Naive thymus-derived CD4-positive, alpha-beta T cell (primary cell): ENCODE data around the gene TCF15. TPM values are rescaled to one million over a fixed set of nuclear protein-coding genes. Genes with fewer than 3 reads are reported as not detected.

Experiments used
- ATAC-seq: fragments of 150-1000 bp; cut with Tn5 transposase; 2 replicates; pipeline ENCODE4 v1.10.0; 2021; ENCODE audit warnings: mild to moderate bottlenecking, moderate library complexity
- CTCF ChIA-PET: fragments of 350-600 bp; sonication (Branson Sonifier 250); formaldehyde crosslinking; loops from one replicate; lab custom pipeline; 2021; ENCODE audit warnings: antibody characterized with exemption; lab: Charles Lee
- POLR2A ChIA-PET: fragments of 350-600 bp; sonication (Branson Sonifier 250); formaldehyde crosslinking; loops from one replicate; lab custom pipeline; 2021; ENCODE audit warnings: antibody characterized with exemption, inconsistent platforms; lab: Charles Lee
- DNase-seq, 9 donors: peaks; one replicate each; pipeline versions ENCODE4 v3.0.0 to v3.0.0-alpha.2; 2020 to 2022; ENCODE audit warnings: mixed read lengths in 1 of 9
- H3K27ac ChIP-seq: one replicate; pipeline ENCODE4 v1.7.0; 2013; ENCODE audit warnings: mild to moderate bottlenecking, low read depth, low read length, moderate library complexity
- H3K27me3 ChIP-seq, 2 donors: one replicate each; pipeline ENCODE4 v1.7.0; 2013; ENCODE audit warnings: low read length in 2 of 2, mild to moderate bottlenecking in 2 of 2, moderate library complexity in 2 of 2; ENCODE audit not compliant: control insufficient read depth in 2 of 2, insufficient read depth in 2 of 2
- H3K36me3 ChIP-seq, 3 experiments: 1 replicate in 2 of 3; 2 replicates in 1 of 3; pipeline ENCODE4 v1.7.0; 2013; ENCODE audit warnings: low read length in 3 of 3, mild to moderate bottlenecking in 3 of 3, moderate library complexity in 1 of 3; ENCODE audit not compliant: insufficient read depth in 3 of 3, control insufficient read depth in 2 of 3
- H3K4me1 ChIP-seq, 2 donors: one replicate each; pipeline ENCODE4 v1.7.0; 2013; ENCODE audit warnings: low read length in 2 of 2, mild to moderate bottlenecking in 2 of 2, moderate library complexity in 1 of 2; ENCODE audit not compliant: control insufficient read depth in 2 of 2, insufficient read depth in 2 of 2
- H3K4me3 ChIP-seq: 2 replicates; pipeline ENCODE4 v1.7.0; 2013; ENCODE audit warnings: mild to moderate bottlenecking, low read length
- H3K9me3 ChIP-seq, 3 experiments: 1 replicate in 2 of 3; 2 replicates in 1 of 3; pipeline ENCODE4 v1.7.0; 2013; ENCODE audit warnings: low read length in 3 of 3; ENCODE audit not compliant: control insufficient read depth in 2 of 3
- H3K27ac Mint-ChIP-seq, 9 donors: one replicate each; pipeline ENCODE4 v1.8.0; 2020 to 2022; ENCODE audit warnings: mixed read lengths in 9 of 9, mild to moderate bottlenecking in 8 of 9, moderate library complexity in 5 of 9, inconsistent platforms in 2 of 9
- H3K27me3 Mint-ChIP-seq, 5 donors: one replicate each; pipeline ENCODE4 v1.8.0; 2021 to 2022; ENCODE audit warnings: mixed read lengths in 5 of 5, mild to moderate bottlenecking in 1 of 5
- H3K36me3 Mint-ChIP-seq, 5 donors: one replicate each; pipeline ENCODE4 v1.8.0; 2020 to 2022; ENCODE audit warnings: mixed read lengths in 5 of 5, mild to moderate bottlenecking in 3 of 5, inconsistent platforms in 1 of 5
- H3K4me1 Mint-ChIP-seq, 7 donors: one replicate each; pipeline ENCODE4 v1.8.0; 2020 to 2022; ENCODE audit warnings: mixed read lengths in 7 of 7, mild to moderate bottlenecking in 3 of 7, inconsistent platforms in 1 of 7
- H3K4me3 Mint-ChIP-seq, 10 donors: one replicate each; pipeline ENCODE4 v1.8.0; 2020 to 2022; ENCODE audit warnings: mild to moderate bottlenecking in 10 of 10, mixed read lengths in 10 of 10, moderate library complexity in 6 of 10, inconsistent platforms in 2 of 10
- H3K9me3 Mint-ChIP-seq, 11 donors: one replicate each; pipeline ENCODE4 v1.8.0; 2020 to 2022; ENCODE audit warnings: mixed read lengths in 11 of 11, mild to moderate bottlenecking in 4 of 11, inconsistent platforms in 1 of 11, moderate library complexity in 1 of 11
- intact Hi-C, 2 donors: fragments of 100-400 bp; cut with micrococcal nuclease; formaldehyde crosslinking; loops; one replicate each; pipeline ENCODE4 v1.15.1; 2023
- polyA plus RNA-seq, 2 donors: library from polyadenylated mRNA; unstranded; fragments of 300-500 nt; fragmentation: Illumina TruSeq; gene quantifications; one replicate each; pipeline ENCODE4 v1.2.3, GENCODE V29; 2021
- total RNA-seq, 6 experiments: library from RNA in 5 of 6; stranded (reverse) in 5 of 6; gene quantifications; 1 replicate in 5 of 6; 2 replicates in 1 of 6; pipeline ENCODE4 v1.2.3 and lab custom pipeline; 2021 to 2026

Gene TCF15
- total and polyA plus RNA-seq, 7 experiments from 2014 or later = not detected

GRCh38 chr20:625360-625932 is 15.3 kb upstream of the TCF15 start:
- Mint-ChIP-seq H3K36me3 (no peaks in the 10 kb centered on the region), H3K4me1 (no peaks in the 10 kb centered on the region), H3K27ac (no peak overlapping the region), H3K4me3 (no peak overlapping the region), H3K27me3 (peaks cover 26 to 38% (median 31%) of the 10 kb centered on the region in 5 donors), H3K9me3 (peaks cover 0 to 13% (median 2%) of the 10 kb centered on the region in 11 donors)
- ChIA-PET CTCF (no interaction called here), POLR2A (no interaction called here)
- Histone ChIP-seq H3K36me3 (no peaks in the 10 kb centered on the region), H3K27me3 (no peaks in the 10 kb centered on the region), H3K4me3 (no peak overlapping the region), H3K27ac (no peak overlapping the region), H3K9me3 (no peaks in the 10 kb centered on the region), H3K4me1 (no peaks in the 10 kb centered on the region)
- ATAC-seq (no peak), DNase-seq (no peak)
- intact Hi-C loops = no loop called here

- Histone ChIP-seq H3K36me3 (no peaks in the 10 kb centered on the region), H3K4me1 (no peaks in the 10 kb centered on the region), H3K4me3 (no peak overlapping the region), H3K27ac (no peak overlapping the region), H3K27me3 (no peaks in the 10 kb centered on the region), H3K9me3 (no peaks in the 10 kb centered on the region)
- Mint-ChIP-seq H3K4me3 (no peak overlapping the region), H3K36me3 (no peaks in the 10 kb centered on the region), H3K27ac (no peak overlapping the region), H3K4me1 (no peaks in the 10 kb centered on the region), H3K27me3 (peaks cover 29 to 50% (median 40%) of the 10 kb centered on the region in 5 donors), H3K9me3 (peaks cover 0 to 13% (median 3%) of the 10 kb centered on the region in 11 donors)
- ATAC-seq (no peak), DNase-seq (no peak)
- CTCF ChIA-PET = interaction anchor here (0.6 kb wide), 1 partner anchor 105 kb away, joined by 4 read pairs; no protein-coding TSS in a partner anchor
- POLR2A ChIA-PET = no interaction called here
- intact Hi-C loops = no loop called here
Observed at GRCh38 chr20:623704-624103, 13.6 kb upstream of the TCF15 start.

GRCh38 chr20:623021-623420 is 12.9 kb upstream of the TCF15 start:
- Mint-ChIP-seq H3K27ac (no peak overlapping the region), H3K4me3 (no peak overlapping the region), H3K27me3 (peaks cover 30 to 51% (median 43%) of the 10 kb centered on the region in 5 donors), H3K9me3 (peaks cover 1 to 16% (median 5%) of the 10 kb centered on the region in 11 donors), H3K36me3 (peaks cover 0 to under 1% (median 0%) of the 10 kb centered on the region in 5 donors), H3K4me1 (no peaks in the 10 kb centered on the region)
- Histone ChIP-seq H3K9me3 (peaks cover 0 to 4% (median 0%) of the 10 kb centered on the region in 3 experiments), H3K4me3 (no peak overlapping the region), H3K27ac (no peak overlapping the region), H3K36me3 (no peaks in the 10 kb centered on the region), H3K4me1 (no peaks in the 10 kb centered on the region), H3K27me3 (no peaks in the 10 kb centered on the region)
- ChIA-PET CTCF (no interaction called here), POLR2A (no interaction called here)
- ATAC-seq (no peak), DNase-seq (no peak)
- intact Hi-C loops = no loop called here

GRCh38 chr20:622161-622560 is 12.1 kb upstream of the TCF15 start:
- Mint-ChIP-seq H3K36me3 (peaks cover 0 to 4% (median 3%) of the 10 kb centered on the region in 5 donors), H3K27ac (no peak overlapping the region), H3K4me1 (no peaks in the 10 kb centered on the region), H3K4me3 (no peak overlapping the region), H3K27me3 (peaks cover 31 to 60% (median 49%) of the 10 kb centered on the region in 5 donors), H3K9me3 (peaks cover 3 to 21% (median 12%) of the 10 kb centered on the region in 11 donors)
- DNase-seq = no peak
- Histone ChIP-seq H3K4me3 (no peak overlapping the region), H3K27me3 (no peaks in the 10 kb centered on the region), H3K9me3 (peaks cover 0 to 7% (median 0%) of the 10 kb centered on the region in 3 experiments), H3K4me1 (no peaks in the 10 kb centered on the region), H3K36me3 (no peaks in the 10 kb centered on the region), H3K27ac (no peak overlapping the region)
- CTCF ChIA-PET = no interaction called here
- POLR2A ChIA-PET = no interaction called here
- intact Hi-C loops = no loop called here
- ATAC-seq = no peak

- H3K9me3 ChIP-seq = peaks cover 0 to 7% (median 0%) of the 10 kb centered on the region in 3 experiments
- ATAC-seq (no peak), DNase-seq (no peak)
- peaks cover 3 to 21% (median 13%) of the 10 kb centered on the region in 11 donors for H3K9me3 Mint-ChIP-seq
- no peak overlapping the region for H3K4me3 Mint-ChIP-seq
- peaks cover 28 to 61% (median 55%) of the 10 kb centered on the region in 5 donors for H3K27me3 Mint-ChIP-seq
- H3K4me3 ChIP-seq = no peak overlapping the region
- H3K36me3 Mint-ChIP-seq = peaks cover 0 to 4% (median 3%) of the 10 kb centered on the region in 5 donors
- H3K27me3 ChIP-seq = no peaks in the 10 kb centered on the region
- H3K36me3 ChIP-seq = no peaks in the 10 kb centered on the region
- no peak overlapping the region for H3K27ac Mint-ChIP-seq
- ChIA-PET CTCF (no interaction called here), POLR2A (no interaction called here)
- H3K27ac ChIP-seq = no peak overlapping the region
- no peaks in the 10 kb centered on the region for H3K4me1 Mint-ChIP-seq
- H3K4me1 ChIP-seq = no peaks in the 10 kb centered on the region
- intact Hi-C loops = no loop called here
Observed at GRCh38 chr20:621125-621756, 11.1 kb upstream of the TCF15 start.

GRCh38 chr20:620246-620645 is 10.1 kb upstream of the TCF15 start:
- Histone ChIP-seq H3K9me3 (peaks cover 0 to 7% (median 0%) of the 10 kb centered on the region in 3 experiments), H3K4me1 (no peaks in the 10 kb centered on the region), H3K27me3 (no peaks in the 10 kb centered on the region), H3K4me3 (no peak overlapping the region), H3K36me3 (no peaks in the 10 kb centered on the region), H3K27ac (no peak overlapping the region)
- DNase-seq = no peak
- intact Hi-C loops = no loop called here
- ATAC-seq = no peak
- Mint-ChIP-seq H3K4me3 (no peak overlapping the region), H3K4me1 (peaks cover 0 to 2% (median 0%) of the 10 kb centered on the region in 7 donors), H3K9me3 (peaks cover 3 to 18% (median 13%) of the 10 kb centered on the region in 11 donors), H3K36me3 (peaks cover 0 to 4% (median 3%) of the 10 kb centered on the region in 5 donors), H3K27ac (no peak overlapping the region), H3K27me3 (peaks cover 30 to 57% (median 54%) of the 10 kb centered on the region in 5 donors)
- CTCF ChIA-PET = no interaction called here
- POLR2A ChIA-PET = no interaction called here
